ENCODE measurements around the gene OXNAD1.

Gene OXNAD1

DNA sequence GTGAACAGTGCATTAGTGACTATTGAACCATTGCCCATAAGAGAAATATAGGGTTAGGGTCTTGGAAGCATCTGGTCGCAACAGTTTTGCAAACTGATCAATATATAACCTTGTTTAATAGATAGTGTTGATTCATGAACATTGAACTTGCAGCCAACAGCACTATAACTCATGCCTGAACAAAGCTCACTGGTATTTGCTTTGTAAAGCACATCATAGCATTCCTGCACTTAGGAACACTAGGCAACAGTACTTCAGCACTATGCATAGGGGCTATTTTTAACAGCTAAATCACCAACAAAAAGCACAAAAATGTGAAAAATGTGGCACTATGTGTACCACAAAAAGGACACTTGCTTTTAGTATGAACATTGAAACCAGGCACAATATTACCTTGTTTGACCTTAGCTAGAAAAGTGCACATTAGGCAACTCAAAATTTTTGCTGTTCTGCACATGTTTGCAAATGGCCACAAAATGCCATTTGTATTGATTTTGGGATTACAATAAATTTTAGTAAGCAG lies 68.0 kb downstream of the OXNAD1 start:
- DNase-seq: no peak

DNA sequence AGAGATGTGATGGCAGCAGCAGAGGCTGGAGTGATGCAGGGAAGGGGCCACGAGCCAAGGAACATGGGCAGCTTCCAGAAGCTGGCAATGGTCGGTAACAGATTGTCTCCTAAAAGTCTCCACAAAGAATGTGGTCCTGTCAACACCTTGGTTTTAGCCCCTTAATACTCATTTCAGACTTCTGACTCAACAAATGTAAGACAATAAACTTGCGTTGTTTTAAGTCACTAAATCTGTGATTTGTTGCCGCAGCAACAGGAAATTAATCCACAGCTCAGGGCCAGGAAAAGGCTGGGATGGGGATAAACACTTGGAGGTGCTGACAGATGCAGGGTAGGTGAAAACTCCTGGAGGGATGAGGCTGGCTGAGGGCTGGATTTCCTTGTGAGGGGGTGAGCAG lies 69.9 kb downstream of the OXNAD1 start:
- no peak for DNase-seq

DNA sequence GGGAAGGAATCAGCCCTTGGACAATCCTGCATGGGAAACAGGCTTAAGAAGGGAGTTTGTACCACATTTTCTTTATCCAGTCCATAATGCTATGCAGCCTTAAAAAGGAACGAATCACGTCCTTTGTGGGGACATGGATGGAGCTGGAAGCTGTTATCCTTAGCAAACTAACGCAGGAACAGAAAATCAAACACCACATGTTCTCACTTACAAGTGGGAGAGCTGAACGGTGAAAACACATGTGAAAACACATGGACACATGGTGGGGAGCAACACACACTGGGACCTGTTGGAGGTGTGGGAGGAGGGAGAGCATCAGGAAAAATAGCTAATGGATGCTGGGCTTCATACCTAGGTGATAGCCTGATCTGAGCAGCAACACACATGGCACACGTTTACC lies 70.3 kb downstream of the OXNAD1 start:
- no peak for DNase-seq

DNA sequence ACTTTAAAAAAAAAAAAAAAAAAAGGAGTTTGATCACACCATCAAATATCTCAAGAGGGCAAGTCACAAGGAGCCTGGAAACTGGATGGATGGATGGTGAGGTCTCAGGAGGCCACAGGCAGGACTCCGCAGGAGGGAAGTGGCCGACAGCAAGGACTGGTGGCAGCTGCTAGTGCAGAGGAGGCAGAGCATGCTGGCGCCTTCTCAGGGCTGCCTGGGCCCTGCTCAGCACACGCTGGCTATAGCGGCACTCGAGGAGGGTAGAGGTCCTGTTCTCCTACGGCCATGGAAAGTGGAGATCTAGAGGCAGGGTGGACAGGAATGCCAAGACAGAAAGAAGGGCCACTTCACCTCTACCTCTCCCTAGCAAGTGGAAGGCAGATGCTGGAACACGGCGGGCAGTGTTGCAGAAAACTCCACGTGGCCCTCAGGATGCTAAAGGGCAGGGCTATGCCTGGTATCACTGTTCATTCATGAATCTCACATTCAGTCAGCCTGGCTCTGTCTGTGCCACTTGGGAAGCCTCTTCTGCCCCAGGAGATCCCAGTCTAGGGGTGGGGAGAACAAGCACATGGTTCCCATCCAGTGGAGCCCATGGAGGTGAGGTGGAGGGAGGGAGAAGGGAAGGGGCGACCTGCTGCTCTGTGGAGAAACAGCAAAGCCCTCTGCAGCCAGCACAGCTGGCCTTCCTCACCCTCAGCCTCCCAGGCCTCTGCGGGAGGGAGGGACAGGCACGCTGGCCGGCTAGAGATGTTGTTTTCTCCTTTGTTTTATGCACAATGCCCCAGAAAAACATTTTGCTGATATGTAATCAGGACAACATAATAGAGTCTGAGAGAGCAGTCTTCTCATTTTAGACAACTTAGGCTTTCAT lies 71.0 kb downstream of the OXNAD1 start:
- DNase-seq: no peak

DNA sequence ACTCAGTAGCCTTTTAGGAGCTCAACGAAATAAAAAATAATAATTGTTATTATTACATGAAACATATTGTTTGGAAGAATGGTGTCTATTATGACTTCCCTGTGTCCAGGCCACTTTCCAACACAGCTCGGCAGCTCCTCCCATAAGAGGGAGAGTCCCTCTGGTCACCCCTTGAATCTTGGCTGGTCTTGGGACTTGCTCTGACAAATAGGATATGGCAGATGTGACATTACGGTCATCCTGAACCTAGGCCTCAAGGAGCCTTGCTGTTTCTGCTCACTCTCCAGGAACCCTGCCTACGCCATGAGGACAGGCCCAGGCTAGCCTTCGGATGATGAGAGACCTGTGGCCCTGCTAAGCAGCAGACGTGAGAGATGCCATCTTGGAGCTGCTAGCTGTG lies 71.8 kb downstream of the OXNAD1 start:
- DNase-seq: no peak

DNA sequence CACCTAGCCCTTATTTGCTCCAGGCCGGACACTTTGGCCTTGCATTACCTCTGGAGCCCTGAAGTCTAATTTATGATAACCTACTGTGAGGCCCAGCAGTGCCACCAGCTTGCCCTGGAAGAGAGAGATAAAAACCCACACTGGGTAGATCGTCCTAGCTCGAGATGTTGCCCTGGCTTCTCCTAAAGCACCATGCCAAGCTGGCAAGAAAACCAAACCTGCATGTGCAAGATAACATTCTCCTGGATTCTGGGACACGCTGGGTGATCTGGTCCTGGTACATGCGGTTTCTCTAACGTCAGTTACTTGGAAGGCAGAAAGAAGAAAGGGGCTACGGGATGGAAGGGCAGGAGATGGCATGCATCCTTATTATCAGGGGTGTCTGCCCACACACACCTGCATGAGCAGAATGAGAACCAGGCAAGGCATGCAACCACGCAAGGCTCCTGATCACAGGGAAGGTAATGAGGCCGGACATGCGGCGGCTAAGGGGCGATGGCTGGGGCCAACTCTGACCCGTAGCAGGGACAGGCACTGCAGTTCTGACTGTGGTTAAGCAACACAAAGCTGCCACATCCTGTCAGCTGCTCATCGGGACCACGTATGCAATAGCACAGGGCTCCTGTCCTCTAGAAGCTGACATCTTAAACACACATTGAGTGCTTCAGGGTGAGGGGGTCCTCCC lies 73.0 kb downstream of the OXNAD1 start:
- DNase-seq: peak; percentile 98

DNA sequence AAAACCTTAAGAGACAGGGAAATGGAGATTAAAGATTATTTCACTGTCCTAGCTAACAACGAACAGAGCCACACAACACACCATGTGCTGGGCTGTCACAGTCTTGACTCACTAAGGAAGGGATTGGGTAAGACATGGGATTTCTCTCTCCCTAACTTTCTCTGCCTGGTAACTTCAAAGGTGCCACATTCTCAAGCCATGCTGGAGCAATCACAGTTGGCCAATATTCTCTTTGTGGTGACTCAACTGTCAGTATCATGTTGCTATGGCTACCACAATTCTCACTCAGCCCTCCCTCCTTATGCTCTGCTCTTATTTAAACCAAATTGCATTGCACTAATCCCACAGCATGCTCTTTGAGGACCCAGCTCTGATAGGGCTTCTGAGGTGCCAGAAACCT lies 74.0 kb downstream of the OXNAD1 start:
- DNase-seq: peak; percentile 84

DNA sequence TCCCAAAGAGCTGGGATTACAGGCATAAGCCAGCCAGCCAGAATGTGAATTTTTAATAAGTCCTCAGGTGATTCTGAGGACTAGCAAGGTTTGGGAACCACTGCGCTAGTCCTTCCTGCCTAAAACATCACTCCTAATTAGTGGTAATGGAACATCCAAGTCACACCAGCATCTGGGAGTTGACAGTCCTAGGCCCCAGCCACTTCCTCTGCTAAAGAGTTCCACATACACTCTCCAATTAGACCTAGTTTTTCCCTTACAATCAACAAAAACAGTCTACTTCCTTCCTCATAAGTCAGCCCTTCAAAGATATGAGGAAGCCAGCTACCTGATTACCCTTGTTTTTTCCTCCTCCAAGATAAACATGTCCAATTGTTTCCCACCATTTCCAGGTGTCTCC lies 78.1 kb downstream of the OXNAD1 start:
- no peak for DNase-seq

DNA sequence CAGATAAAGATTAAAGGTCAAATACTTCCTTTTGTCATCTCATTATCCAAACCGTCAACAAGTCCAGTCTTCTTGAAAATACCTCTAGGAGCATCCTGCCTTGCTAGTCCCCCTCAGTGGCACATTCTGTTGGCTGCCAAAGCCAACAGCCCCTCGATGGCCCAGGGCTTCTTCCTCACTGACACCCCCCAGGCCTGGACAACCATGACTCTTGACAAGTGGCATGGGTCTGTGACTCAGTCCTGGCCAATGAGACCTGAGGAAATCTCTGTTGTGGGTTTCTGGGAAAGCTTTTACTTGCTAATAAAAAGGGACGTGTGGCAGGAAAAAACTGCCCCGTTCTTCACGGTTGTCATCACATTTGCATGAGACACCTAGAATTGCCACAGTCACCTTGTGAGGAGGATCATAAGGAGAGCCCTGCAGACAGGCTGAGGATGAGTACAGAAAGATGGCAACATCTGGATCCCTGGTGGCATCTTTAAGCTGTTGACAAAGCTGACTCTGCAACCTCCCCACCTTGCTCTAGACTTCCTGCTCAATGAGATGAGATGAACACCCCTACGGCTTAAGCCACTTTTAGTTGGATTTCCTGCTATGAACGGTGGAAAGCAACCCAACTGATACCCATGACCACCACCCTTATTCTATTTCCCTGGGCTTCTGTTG lies 81.5 kb downstream of the OXNAD1 start:
- no peak for DNase-seq

DNA sequence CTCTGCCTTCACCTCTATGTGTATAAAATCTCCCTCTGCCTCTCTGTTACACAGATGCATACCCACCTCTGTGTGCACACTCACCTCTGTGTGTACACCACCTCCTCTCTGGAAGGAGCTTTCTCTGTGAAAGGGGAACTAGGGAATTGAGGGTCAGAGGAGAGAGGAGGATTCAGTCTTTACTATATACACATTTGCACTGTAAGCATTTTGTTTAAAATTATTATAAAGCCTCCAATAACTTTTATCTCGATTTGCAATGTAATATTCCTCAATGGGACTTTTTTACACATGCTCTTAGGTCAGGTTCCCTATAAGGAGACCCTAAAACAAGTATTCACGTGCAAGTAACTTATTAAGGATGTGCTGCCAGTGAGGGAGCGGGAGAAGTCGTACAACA lies 82.5 kb downstream of the OXNAD1 start:
- DNase-seq: no peak

DNA sequence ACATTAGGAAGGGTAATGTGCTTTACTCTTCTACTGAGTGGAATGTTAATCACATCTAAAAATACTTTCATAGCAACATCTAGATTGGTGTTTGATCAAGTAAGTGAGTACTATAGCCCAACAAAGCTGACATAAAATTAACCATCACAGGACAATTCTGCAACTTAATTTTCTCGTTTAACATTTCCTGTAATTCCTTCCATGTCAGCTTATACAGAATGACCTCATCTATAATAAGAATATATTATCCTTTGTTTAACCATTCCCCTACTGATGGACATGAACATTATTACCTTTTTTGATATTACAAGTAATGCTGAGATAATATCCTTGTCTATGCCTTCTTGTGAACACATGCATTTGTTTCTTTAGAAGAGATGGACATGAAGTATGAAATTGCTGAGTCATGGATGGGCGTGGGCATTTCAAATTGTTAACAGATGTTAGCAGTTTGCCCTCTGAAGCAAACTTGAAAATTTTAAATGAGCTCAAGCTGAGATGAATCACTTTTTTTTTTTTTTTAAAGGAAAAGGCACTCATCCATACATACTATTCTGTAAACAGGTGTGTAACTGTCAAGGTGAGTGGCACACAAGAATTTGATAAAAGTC lies 85.1 kb downstream of the OXNAD1 start:
- peak; percentile 28 for DNase-seq

DNA sequence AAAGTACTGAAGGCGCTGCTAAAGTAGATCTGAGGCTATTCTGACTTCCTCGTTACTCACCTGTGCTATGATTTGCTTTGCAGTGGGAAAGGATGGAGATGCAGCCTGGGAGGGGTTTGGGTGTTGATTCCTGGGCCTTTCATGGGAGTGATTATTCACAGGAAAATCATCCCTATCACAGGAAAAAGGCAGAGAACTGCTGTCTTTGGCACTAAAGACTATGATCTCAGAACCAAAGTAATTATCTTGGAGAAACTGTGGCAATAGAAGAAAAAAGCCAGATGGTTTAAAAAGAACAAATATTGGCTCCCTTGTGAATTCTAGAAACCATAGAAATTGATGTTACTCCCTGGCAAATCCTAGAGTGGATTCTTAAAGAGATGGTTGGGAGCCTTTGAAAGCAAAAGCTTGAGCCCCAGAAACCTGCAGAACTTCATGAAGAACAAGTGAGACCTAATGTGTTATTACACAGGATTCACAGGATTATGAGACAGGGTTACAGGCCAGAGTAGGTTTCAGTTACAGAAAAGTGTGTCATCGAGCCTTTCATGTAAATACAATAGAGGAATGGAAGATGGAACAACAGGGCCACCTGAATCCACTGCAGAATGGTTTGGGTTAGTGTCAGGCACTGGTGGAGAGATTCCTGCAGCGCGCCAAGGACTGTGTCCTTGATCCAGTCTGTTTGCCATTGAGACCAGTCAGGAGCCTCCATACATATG lies 85.7 kb downstream of the OXNAD1 start:
- no peak for DNase-seq

DNA sequence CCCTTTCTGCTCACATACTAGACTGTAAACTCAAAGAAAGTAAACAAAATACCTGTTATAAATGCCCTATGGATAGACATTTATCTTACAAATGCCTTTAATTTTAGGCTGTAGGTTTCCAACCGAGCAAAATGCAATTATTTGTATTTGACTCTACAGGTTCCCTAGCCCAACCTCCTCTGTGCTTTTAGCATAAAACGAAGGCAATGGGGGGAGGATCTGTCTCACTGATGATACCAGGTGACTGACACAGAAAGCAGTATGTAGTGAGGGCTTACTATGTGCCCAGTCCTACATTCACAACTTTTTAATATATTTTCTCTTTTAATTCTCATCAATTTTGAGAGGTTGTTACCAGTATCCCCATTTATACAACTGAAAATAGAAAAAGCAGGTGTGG lies 87.4 kb downstream of the OXNAD1 start:
- no peak for DNase-seq

DNA sequence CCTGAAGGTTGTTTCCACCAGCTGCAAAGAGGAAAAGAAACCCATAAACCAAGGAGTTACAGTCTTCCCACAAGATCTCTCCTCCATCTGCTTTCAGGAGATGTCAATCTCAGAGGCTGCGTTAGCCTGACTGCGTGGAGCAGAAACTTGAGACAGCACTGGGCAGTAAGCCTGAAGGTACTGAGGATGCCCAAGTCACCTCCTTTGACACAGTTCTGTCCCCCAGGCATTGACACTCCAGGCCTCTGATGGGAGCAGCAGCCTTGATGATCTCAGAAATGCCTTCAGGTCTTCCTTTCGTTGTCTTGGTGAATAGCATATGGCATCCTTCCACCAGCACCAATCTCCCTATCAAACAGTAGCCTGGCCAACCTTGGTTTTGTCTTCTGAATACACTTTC lies 89.3 kb downstream of the OXNAD1 start:
- no peak for DNase-seq
